D721Med (cell line): ENCODE data around the gene FOXI1.

Source experiments
- DNase-seq: peaks from one replicate; pipeline ENCODE4 v3.0.0; 2011; ENCODE audit warnings: low spot score; ENCODE audit not compliant: insufficient read length
- FAIRE-seq: peaks from 2 replicates; lab custom pipeline; 2011; peaks lifted over from hg19 to GRCh38; lab: Jason Lieb, UNC
- CTCF ChIP-seq: IDR thresholded peaks from 2 replicates; pipeline ENCODE4 v1.5.1; 2012; ENCODE audit warnings: mild to moderate bottlenecking, control low read depth; ENCODE audit not compliant: insufficient read depth; ENCODE audit errors: missing control alignments

The FOXI1 gene

GRCh38 chr5:170159101-170159698, 53.5 kb downstream of the FOXI1 start:
- no peak for TF ChIP-seq CTCF
- no peak for FAIRE-seq

More at GRCh38 chr5:170159101-170159698, 53.5 kb downstream of the FOXI1 start:
- no peak for DNase-seq
